ENCODE results near the gene ZFYVE26. TPM values are rescaled to one million over a fixed set of nuclear protein-coding genes. Genes with fewer than 3 reads are reported as not detected.

The ZFYVE26 gene
- total RNA-seq, result 37.6 and 43.0 TPM in 2 replicates

- peaks cover 27% of the 10 kb centered on the region for H3K79me2 ChIP-seq (ENCODE audit: insufficient read depth, low read length)
- DNase-seq (ENCODE audit: insufficient read length, low spot score, missing footprints), result peak; percentile 94
- H3K4me2 ChIP-seq (ENCODE audit: insufficient read depth, low read length), result peak within 1 kb of the TSS; percentile 90
- no peaks in the 10 kb centered on the region for H3K9me3 ChIP-seq (ENCODE audit: low read depth, low read length)
- H3K27ac ChIP-seq (ENCODE audit: low read depth, low read length), result peak within 1 kb of the TSS; percentile 85
- peaks cover 25% of the 10 kb centered on the region for H3K4me1 ChIP-seq (ENCODE audit: insufficient read depth, low read length)
- H3K27me3 ChIP-seq (ENCODE audit: insufficient read depth, low read length), result no peaks in the 10 kb centered on the region
- H3K4me3 ChIP-seq (ENCODE audit: insufficient read depth, low read length), result peak within 1 kb of the TSS; percentile 89
- H3K36me3 ChIP-seq (ENCODE audit: insufficient read depth, low read length), result peaks cover 18% of the 10 kb centered on the region
- TF ChIP-seq, protein P1, sequence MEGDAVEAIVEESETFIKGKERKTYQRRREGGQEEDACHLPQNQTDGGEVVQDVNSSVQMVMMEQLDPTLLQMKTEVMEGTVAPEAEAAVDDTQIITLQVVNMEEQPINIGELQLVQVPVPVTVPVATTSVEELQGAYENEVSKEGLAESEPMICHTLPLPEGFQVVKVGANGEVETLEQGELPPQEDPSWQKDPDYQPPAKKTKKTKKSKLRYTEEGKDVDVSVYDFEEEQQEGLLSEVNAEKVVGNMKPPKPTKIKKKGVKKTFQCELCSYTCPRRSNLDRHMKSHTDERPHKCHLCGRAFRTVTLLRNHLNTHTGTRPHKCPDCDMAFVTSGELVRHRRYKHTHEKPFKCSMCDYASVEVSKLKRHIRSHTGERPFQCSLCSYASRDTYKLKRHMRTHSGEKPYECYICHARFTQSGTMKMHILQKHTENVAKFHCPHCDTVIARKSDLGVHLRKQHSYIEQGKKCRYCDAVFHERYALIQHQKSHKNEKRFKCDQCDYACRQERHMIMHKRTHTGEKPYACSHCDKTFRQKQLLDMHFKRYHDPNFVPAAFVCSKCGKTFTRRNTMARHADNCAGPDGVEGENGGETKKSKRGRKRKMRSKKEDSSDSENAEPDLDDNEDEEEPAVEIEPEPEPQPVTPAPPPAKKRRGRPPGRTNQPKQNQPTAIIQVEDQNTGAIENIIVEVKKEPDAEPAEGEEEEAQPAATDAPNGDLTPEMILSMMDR (IDR thresholded peaks at IDR 0.05; ENCODE audit: extremely low read depth, low read depth, low read length), result no peak
- H2AFZ ChIP-seq (ENCODE audit: low read length), result peak within 1 kb of the TSS; percentile 96
- H4K20me1 ChIP-seq (ENCODE audit: insufficient read depth, low read length), result no peaks in the 10 kb centered on the region
Observed at GRCh38 chr14:67816326-67817002, at the start of gene ZFYVE26. ZFYVE26 (minus strand) TSS chr14:67816590; CDS start chr14:67815963, 627 bp downstream.

- Histone ChIP-seq H3K4me3 (ENCODE audit: insufficient read depth, low read length) (no peak overlapping the region), H3K36me3 (ENCODE audit: insufficient read depth, low read length) (no peaks in the 10 kb centered on the region), H3K27me3 (ENCODE audit: insufficient read depth, low read length) (no peaks in the 10 kb centered on the region), H3K4me1 (ENCODE audit: insufficient read depth, low read length) (no peaks in the 10 kb centered on the region), H3K27ac (ENCODE audit: low read depth, low read length) (no peak overlapping the region), H3K79me2 (ENCODE audit: insufficient read depth, low read length) (no peaks in the 10 kb centered on the region), H2AFZ (ENCODE audit: low read length) (no peak overlapping the region), H3K4me2 (ENCODE audit: insufficient read depth, low read length) (no peak overlapping the region), H4K20me1 (ENCODE audit: insufficient read depth, low read length) (no peaks in the 10 kb centered on the region), H3K9me3 (ENCODE audit: low read depth, low read length) (no peaks in the 10 kb centered on the region)
- no peak for DNase-seq (ENCODE audit: insufficient read length, low spot score, missing footprints)
- TF ChIP-seq, protein P1 (IDR thresholded peaks at IDR 0.05; ENCODE audit: extremely low read depth, low read depth, low read length), result no peak
Observed at GRCh38 chr14:67863223-67863622, 46.8 kb upstream of the ZFYVE26 start.

GRCh38 chr14:67859169-67859749 is 42.9 kb upstream of the ZFYVE26 start:
- Histone ChIP-seq H3K27me3 (ENCODE audit: insufficient read depth, low read length) (no peaks in the 10 kb centered on the region), H3K9me3 (ENCODE audit: low read depth, low read length) (no peaks in the 10 kb centered on the region), H3K36me3 (ENCODE audit: insufficient read depth, low read length) (no peaks in the 10 kb centered on the region), H4K20me1 (ENCODE audit: insufficient read depth, low read length) (no peaks in the 10 kb centered on the region), H3K27ac (ENCODE audit: low read depth, low read length) (no peak overlapping the region), H3K4me1 (ENCODE audit: insufficient read depth, low read length) (no peaks in the 10 kb centered on the region), H2AFZ (ENCODE audit: low read length) (no peak overlapping the region), H3K4me3 (ENCODE audit: insufficient read depth, low read length) (no peak overlapping the region), H3K79me2 (ENCODE audit: insufficient read depth, low read length) (no peaks in the 10 kb centered on the region), H3K4me2 (ENCODE audit: insufficient read depth, low read length) (no peak overlapping the region)
- TF ChIP-seq, protein P1 (IDR thresholded peaks at IDR 0.05; ENCODE audit: extremely low read depth, low read depth, low read length), result no peak
- no peak for DNase-seq (ENCODE audit: insufficient read length, low spot score, missing footprints)

GRCh38 chr14:67857778-67858350 is 41.5 kb upstream of the ZFYVE26 start:
- Histone ChIP-seq H3K9me3 (ENCODE audit: low read depth, low read length) (no peaks in the 10 kb centered on the region), H3K27me3 (ENCODE audit: insufficient read depth, low read length) (no peaks in the 10 kb centered on the region), H4K20me1 (ENCODE audit: insufficient read depth, low read length) (no peaks in the 10 kb centered on the region), H3K36me3 (ENCODE audit: insufficient read depth, low read length) (no peaks in the 10 kb centered on the region), H3K27ac (ENCODE audit: low read depth, low read length) (no peak overlapping the region), H3K79me2 (ENCODE audit: insufficient read depth, low read length) (no peaks in the 10 kb centered on the region), H3K4me2 (ENCODE audit: insufficient read depth, low read length) (no peak overlapping the region), H3K4me3 (ENCODE audit: insufficient read depth, low read length) (no peak overlapping the region), H3K4me1 (ENCODE audit: insufficient read depth, low read length) (no peaks in the 10 kb centered on the region), H2AFZ (ENCODE audit: low read length) (no peak overlapping the region)
- TF ChIP-seq, protein P1 (IDR thresholded peaks at IDR 0.05; ENCODE audit: extremely low read depth, low read depth, low read length), result no peak
- no peak for DNase-seq (ENCODE audit: insufficient read length, low spot score, missing footprints)
